Stimulated activated CD4-positive, alpha-beta T cell treated with anti-CD3 and anti-CD28 coated beads, Interleukin-4, amount 100 ng/mL, for 24 hours (primary cell): ENCODE data around the gene NLGN1.

ENCODE experiments used
- DNase-seq: peaks from one replicate; pipeline ENCODE4 v3.0.0-alpha.2; 2020

The NLGN1 gene

DNA sequence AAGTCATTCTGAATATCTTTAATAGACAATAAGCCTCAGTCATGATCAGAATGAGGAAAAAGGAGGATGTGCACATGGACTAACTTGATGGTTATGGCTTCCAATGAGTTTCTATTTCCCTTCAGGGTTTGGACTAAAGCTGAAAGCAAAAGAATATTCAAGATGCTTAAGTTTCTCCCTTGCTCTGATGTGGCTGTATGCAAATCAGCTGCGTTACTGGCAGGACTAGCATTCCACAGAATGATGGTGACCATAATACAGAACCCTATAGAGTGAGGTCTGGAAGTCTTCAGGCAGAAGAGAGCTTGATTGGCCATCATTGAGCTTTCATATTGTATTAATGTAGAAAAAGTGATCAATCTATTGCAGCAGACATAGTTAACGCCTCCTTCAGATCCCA, 466.0 kb downstream of the NLGN1 start:
- no peak for DNase-seq

DNA sequence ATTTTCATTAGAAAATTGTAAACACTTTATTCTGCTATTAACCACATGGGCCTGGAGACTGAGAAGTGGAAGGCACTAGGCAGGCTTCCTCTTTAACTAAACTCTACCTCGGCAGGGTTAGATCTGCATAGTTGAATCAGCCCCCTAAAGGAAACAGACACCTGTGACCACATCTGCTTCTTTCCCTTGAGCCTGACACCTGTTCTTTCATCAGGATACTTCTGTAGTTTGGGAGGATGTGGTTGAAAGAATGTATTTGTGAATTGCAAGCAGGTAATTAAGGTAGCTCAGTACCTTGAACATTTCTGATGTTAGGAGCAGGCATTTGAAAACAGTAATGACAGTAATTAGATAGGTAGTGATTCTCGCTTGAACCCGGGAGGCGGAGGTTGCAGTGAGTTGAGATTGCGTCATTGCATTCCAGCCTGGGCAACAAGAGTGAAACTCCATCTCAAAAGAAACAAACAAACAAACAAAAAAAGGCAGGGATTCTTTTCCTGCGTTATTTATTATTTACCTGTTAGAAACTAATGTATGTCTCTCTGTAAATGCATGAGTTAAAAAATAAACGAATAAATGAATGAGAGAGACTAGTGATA, 468.5 kb downstream of the NLGN1 start:
- no peak for DNase-seq

GRCh38 chr3:173869766-173870165, 472.2 kb downstream of the NLGN1 start:
- DNase-seq = no peak

GRCh38 chr3:173870976-173871375, 473.4 kb downstream of the NLGN1 start:
- DNase-seq = no peak

GRCh38 chr3:173875790-173876189, 478.2 kb downstream of the NLGN1 start:
- no peak for DNase-seq

GRCh38 chr3:173876476-173876875, 478.9 kb downstream of the NLGN1 start:
- DNase-seq = no peak

DNA sequence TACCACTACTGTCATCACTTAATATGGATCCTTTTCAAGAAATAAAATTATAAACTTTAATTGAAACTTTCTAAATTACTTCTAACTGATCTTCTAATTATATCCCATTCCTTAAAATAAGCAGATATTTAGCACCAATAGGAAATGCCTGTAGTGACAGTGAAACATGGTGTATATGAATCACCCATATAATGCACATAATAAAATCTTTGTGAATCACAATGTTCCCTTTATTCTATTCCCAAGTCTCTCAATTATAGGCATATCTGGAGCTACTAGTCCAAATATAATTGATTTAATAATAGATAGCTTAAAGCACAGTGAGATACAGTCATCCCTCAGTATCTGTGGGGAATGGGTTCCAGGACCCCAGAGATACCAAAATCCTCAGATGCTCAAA, 490.3 kb downstream of the NLGN1 start:
- no peak for DNase-seq

- no peak for DNase-seq
These were observed 492.1 kb downstream of the NLGN1 start for GRCh38 chr3:173889596-173889995.

DNA sequence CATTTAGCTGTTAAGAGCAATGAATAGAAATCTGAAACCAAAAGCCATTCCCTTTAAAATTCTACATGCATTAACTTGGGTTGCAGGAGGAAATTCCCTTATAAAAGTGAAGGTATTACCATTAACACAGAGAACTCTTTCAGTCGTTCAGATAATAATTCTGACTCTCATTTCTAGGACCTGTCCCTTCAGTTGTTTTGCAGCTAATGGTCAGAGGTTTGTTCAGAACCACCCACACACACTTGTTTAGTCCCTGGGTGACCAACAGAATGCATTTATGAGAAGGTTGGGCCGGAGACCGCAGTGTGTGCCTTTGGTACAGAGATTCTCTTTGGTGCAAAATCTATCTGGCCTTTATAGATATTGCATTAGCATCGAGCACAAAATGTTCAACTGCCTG, 492.5 kb downstream of the NLGN1 start:
- DNase-seq = no peak

DNA sequence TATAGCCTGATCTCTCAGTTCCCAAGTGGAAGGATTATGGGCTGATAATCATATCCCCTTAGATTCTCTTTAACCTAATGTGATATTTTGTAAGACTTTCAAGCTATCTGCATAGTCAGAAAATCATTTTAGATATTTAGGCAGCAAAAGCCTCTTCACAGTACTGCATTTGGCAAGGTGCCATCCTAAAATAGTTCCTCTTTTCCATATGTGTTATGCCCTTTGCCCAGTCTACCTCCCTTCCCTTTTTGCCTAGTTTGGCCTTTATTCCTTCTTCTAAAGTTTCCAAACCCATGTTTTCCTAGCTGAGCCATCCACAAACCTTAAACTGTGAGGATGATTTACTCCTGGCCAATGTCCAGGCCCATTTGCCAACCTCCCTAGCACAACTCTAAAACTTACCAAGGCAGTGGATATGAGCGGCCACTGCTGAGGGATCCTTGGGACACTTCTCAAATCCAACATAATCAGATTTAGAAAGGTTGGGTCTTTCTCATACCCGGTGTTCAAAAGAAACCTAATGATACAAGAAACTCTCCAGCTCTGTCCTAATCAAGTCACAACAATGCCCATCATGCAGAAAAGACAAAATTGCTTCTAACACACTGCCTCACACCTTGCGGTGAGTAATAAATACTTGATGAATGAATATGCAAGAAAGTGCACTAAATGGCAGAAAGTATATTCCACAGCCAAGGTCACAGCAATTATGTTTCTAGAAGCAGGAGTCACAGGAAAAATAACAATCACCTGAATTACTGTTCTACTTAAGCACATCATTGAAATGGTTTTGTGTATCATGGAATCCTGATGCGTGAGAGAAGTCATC, 493.9 kb downstream of the NLGN1 start:
- DNase-seq = no peak

DNA sequence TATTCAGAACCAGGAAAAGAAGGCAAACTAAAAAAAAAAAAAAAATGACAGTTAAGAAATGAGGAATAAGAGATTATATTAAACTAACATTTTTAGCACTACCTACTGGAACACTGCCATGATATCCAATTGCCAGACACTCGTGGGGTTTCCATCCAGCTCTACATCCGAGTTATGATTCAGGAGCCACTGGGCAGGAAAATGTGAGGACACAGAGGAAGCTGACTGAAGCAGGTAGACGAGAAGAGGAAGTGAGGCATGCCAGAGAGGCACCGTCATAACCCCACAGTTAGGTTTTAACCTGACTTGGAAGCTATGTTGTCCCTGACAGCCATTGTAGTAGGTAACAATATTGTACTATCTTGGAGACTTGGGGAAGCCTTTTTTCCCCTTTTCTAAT, 495.0 kb downstream of the NLGN1 start:
- no peak for DNase-seq

- DNase-seq = no peak
These were observed 495.5 kb downstream of the NLGN1 start for GRCh38 chr3:173893066-173893465.

DNA sequence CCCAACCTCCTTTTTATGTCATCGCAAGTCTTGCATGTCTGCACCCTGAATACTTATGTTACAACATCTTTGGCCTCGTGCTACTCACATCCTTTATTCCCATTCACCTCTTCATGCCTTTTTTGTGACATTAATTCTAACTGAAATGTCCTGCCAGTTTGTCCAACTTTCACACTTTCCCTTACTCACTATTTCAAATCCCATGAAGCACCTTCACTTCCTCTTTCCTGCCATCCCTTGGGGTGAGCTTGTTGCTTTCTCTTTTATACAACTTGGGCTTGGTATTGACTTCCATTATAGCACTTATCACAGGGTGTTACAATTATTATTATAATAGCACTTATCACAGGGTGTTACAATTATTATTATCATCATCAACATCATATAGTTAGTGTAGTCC, 496.3 kb downstream of the NLGN1 start:
- no peak for DNase-seq

DNA sequence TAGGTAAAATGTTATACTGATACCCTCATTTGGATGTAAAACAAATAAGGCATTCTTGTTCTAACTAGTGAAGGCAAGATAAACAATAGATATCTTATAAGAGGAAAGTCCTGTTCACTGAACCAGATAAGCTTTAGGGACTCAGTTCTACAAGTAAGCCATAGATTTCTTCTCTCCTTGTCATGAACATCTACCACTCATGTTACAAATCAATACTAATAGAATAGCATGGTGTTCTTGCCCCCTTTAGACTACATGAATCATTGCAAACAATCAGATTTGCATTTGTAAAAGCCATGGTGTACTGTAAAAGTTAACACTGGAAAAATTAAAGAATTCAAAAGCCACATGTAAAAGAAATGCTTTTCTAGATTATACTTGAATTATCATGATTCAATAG, 500.1 kb downstream of the NLGN1 start:
- no peak for DNase-seq

- DNase-seq = no peak
These were observed 504.1 kb downstream of the NLGN1 start for GRCh38 chr3:173901649-173902048.

DNA sequence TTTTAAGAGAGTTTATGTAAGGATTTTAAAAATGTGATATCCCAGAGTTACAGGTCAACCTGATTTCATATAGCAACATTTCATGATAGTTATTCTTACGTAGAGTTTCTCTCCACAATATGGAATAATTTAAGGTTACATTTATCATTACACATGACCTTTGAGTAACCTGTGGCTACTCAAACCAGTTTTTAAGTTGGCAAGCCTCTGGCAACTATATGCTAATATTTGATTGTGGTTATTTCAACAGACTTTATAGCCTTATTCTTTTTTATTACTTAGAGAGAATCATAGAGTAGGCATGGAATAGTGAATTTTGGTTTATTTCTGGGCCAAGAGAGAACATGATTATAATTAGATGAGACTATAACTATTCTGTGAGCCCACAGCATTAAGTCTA, 504.9 kb downstream of the NLGN1 start:
- no peak for DNase-seq

DNA sequence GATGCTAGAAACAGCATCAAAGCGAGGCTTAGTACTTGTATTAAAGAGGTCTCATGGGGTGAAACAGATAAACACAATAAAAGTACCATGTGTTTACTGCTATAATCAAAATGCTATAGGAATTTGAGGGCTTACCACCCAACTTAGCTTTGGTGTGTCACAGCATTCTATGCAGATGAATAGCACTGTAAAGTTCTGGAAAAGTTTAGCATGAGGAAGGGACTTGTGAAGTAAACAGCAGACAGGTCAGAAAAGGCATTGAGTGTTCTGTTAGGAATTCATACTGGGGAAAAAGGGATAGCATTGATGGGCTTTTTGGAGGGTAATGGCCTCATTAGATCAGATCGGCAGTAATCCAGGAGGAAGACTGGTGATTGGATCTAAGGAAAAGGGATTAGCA, 505.3 kb downstream of the NLGN1 start:
- no peak for DNase-seq

- DNase-seq = no peak
These were observed 507.8 kb downstream of the NLGN1 start for GRCh38 chr3:173905381-173905780.

DNA sequence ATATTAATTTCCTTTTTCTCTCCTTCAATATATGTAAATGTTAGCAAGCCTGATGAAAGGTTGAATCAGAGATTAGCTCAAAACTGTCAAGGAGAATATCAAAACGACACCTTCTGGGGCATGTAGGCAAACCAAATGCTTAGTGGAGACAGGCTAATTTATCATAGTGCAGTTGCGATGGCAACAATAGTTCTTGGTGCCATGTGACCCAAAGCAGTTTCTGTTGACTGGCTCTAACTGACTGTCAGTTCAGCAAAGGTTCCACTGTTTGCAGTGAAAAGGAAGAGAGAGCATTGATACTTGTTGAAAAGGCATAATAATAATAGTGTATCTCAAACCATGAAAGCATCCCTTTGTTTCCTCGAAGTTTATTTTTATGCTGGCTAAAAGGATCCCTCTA, 513.9 kb downstream of the NLGN1 start:
- no peak for DNase-seq

GRCh38 chr3:173912126-173912525, 514.6 kb downstream of the NLGN1 start:
- DNase-seq = no peak

DNA sequence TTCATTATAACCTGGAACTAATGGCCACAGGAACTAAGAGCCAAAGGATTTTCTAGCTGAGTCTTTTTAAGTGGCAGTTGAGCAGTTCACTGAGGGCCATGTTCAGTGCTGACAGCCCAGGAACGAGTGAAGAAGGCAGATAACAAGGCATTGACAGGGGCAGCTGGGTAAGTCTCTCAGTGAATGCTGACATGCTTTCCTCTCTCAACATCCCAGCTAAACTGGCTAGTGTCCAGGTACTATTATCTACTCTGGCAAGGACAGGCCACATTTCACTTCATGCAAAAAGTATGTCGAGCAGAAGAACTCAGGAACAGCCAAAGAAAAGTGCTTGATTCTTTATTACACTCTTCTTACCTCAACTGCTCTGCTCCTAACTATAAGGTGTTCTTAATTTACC, 515.9 kb downstream of the NLGN1 start:
- no peak for DNase-seq

GRCh38 chr3:173913974-173914421, 516.5 kb downstream of the NLGN1 start:
- DNase-seq = no peak

DNA sequence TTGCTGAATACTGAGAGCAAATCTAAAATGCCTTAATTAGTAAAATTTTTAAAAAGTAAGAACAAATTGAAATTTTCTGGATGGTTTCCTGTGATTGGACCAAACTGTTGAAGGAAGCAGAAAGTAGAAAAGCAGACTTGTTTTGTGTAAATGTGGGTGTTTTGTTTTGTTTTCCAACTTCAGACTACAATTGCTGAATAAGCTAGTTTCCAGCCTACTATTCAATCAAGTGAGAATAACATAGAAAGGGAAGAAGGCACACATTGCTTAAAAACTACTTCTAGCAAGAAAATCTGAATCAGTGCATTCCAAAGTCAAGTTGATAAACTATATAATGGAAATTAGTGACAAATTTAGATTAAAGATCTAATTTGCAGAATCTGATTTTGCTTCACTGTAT, 519.3 kb downstream of the NLGN1 start:
- DNase-seq = no peak

- no peak for DNase-seq
These were observed 522.8 kb downstream of the NLGN1 start for GRCh38 chr3:173920386-173920785.

- no peak for DNase-seq
These were observed 524.2 kb downstream of the NLGN1 start for GRCh38 chr3:173921732-173922131.
